NT2/D1 (cell line): ENCODE results near the gene SEPTIN5.

Source experiments
- YY1 ChIP-seq: IDR thresholded peaks from 2 replicates; pipeline ENCODE4 v1.6.1; 2011; ENCODE audit not compliant: insufficient read length, insufficient read depth
- ZNF274 ChIP-seq: IDR thresholded peaks from 2 replicates; pipeline ENCODE4 v1.6.1; 2011; ENCODE audit warnings: mild to moderate bottlenecking, low read depth, low read length

DNA sequence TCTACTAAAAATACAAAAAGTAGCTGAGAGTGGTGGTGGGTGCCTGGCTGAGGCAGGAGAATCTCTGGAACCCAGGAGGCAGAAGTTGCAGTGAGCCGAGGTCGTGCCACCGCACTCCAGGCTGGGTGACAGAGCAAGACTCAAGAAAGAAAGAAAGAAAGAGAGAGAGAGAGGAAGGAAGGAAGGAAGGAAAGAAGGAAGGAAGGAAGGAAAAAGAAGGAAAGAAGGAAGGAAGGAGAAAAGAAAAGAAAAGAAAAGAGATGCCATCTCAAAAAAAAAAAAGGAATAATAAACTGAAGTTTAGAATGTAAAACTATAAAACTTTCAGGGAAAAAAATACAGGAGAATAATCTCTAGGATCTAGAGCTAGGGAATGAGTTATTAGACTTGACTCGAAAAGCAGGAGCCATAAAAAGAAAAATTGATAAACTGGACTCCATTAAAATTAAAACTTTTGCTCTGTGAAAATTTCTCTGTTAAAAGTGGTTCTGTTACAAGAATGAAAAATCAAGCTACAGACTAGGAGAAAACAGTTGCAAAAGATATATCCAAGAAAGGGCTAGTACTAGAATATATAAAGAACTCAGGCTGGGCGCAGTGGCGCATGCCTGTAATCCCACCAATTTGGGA, 13.4 kb upstream of the SEPTIN5 start:
- TF ChIP-seq ZNF274: no peak
- TF ChIP-seq YY1: no peak
